ENCODE measurements around the gene LMF2. TPM values are rescaled to one million over a fixed set of nuclear protein-coding genes. Genes with fewer than 3 reads are reported as not detected.

LMF2 gene
- total RNA-seq, 1 donor from 2014 or later, result 93.2 TPM

DNA sequence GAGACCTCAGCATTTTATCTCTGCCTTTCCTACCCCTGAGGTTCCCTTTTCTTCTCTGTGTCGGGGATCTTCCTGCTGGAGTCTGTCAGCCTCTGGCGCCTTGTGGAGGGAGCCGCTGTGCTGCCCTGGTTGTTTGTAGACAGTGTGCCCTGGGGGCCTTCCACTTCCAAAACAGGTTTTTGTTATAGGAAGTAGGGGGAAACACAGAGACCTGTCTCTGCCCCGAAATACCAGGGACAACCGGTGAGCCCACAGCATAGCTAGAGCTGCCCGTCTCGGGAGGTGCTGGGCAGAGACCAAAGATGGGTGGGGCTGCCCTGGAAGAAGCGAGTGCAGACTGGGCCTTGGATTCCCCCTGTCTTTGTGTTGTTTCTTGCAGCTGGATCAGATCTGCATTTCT lies 8.6 kb upstream of the LMF2 start:
- Mint-ChIP-seq H3K4me3 (ENCODE audit: unreplicated experiment) (no peak overlapping the region), H3K9me3 (ENCODE audit: unreplicated experiment) (no peaks in the 10 kb centered on the region), H3K27ac (ENCODE audit: unreplicated experiment) (no peak overlapping the region), H3K27me3 (ENCODE audit: low read depth, unreplicated experiment) (no peaks in the 10 kb centered on the region), H3K36me3 (ENCODE audit: low read depth, unreplicated experiment) (peaks cover 9% of the 10 kb centered on the region), H3K4me1 (ENCODE audit: low read depth, unreplicated experiment) (no peaks in the 10 kb centered on the region)
- peaks cover 49% of the 10 kb centered on the region for H3K79me2 ChIP-seq (ENCODE audit: insufficient read depth, low read length)
- H4K20me1 ChIP-seq (ENCODE audit: insufficient read depth, low read length), result peaks cover 30% of the 10 kb centered on the region
- H2AFZ ChIP-seq (ENCODE audit: low read depth, low read length), result no peak overlapping the region
- H3K9ac ChIP-seq (ENCODE audit: low read length), result no peak overlapping the region
- no peaks in the 10 kb centered on the region for H3K4me1 ChIP-seq (ENCODE audit: insufficient read depth, low read length)
- no peak for DNase-seq (ENCODE audit: low read depth)
- H3K9me3 ChIP-seq (ENCODE audit: insufficient read depth, low read depth, low read length), result no peaks in the 10 kb centered on the region
- no peak for FAIRE-seq
- TF ChIP-seq EZH2 (IDR thresholded peaks at IDR 0.05; ENCODE audit: insufficient read depth, low read length), result no peak
- TF ChIP-seq, protein P1, sequence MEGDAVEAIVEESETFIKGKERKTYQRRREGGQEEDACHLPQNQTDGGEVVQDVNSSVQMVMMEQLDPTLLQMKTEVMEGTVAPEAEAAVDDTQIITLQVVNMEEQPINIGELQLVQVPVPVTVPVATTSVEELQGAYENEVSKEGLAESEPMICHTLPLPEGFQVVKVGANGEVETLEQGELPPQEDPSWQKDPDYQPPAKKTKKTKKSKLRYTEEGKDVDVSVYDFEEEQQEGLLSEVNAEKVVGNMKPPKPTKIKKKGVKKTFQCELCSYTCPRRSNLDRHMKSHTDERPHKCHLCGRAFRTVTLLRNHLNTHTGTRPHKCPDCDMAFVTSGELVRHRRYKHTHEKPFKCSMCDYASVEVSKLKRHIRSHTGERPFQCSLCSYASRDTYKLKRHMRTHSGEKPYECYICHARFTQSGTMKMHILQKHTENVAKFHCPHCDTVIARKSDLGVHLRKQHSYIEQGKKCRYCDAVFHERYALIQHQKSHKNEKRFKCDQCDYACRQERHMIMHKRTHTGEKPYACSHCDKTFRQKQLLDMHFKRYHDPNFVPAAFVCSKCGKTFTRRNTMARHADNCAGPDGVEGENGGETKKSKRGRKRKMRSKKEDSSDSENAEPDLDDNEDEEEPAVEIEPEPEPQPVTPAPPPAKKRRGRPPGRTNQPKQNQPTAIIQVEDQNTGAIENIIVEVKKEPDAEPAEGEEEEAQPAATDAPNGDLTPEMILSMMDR (IDR thresholded peaks at IDR 0.05; ENCODE audit: insufficient read depth, low read depth, low read length), result no peak
- no peaks in the 10 kb centered on the region for H3K27me3 ChIP-seq (ENCODE audit: insufficient read depth, low read length)
- H3K4me2 ChIP-seq (ENCODE audit: low read length), result no peak overlapping the region
- H3K4me3 ChIP-seq (ENCODE audit: insufficient read depth, low read depth, low read length), result no peak overlapping the region
- H3K27ac ChIP-seq (ENCODE audit: low read depth, low read length), result no peak overlapping the region
- H3K36me3 ChIP-seq (ENCODE audit: insufficient read depth, low read length), result no peaks in the 10 kb centered on the region

DNA sequence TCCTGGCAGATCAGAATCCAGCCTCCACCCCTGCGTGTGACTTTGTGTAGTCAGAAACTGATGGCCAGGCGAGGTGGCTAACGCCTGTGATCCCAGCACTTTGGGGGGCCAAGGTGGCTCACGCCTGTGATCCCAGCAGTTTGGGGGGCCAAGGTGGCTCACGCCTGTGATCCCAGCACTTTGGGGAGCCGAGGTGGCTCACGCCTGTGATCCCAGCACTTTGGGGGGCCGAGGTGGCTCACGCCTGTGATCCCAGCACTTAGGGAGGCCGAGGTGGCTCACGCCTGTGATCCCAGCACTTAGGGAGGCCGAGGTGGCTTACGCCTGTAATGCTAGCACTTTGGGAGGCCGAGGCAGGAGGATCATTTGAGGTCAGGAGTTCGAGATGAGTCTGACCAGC lies 5.7 kb upstream of the LMF2 start:
- no peak for TF ChIP-seq EZH2 (IDR thresholded peaks at IDR 0.05; ENCODE audit: insufficient read depth, low read length)
- TF ChIP-seq, protein P1 (IDR thresholded peaks at IDR 0.05; ENCODE audit: insufficient read depth, low read depth, low read length), result no peak
- peaks cover 73% of the 10 kb centered on the region for H3K79me2 ChIP-seq (ENCODE audit: insufficient read depth, low read length)

DNA sequence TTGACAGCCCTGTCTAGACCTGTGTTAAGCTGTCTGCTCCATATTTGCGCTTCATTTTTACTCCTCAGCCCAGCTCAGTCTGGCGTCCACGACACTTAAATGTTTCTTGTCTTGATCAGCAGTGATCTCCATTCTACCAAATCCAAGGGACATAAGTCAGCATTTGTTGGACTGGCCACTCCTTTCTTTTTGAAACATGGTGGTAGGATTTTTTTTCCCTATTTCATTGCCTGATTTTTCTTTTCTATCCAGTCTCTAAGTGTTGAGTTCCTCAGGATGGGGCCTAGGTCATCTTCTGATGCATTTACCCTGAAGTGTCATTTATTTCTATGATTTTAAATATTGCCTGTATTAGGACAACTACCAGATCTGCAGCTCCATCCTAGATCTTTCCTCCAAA lies 1.4 kb upstream of the LMF2 start:
- H2AFZ ChIP-seq (ENCODE audit: low read depth, low read length), result peak overlapping the region; percentile 52
- H3K27ac ChIP-seq (ENCODE audit: low read depth, low read length), result peak overlapping the region; percentile 85
- Mint-ChIP-seq H3K27ac (ENCODE audit: unreplicated experiment) (peak overlapping the region; percentile 37), H3K4me1 (ENCODE audit: low read depth, unreplicated experiment) (peaks cover 2% of the 10 kb centered on the region), H3K36me3 (ENCODE audit: low read depth, unreplicated experiment) (no peaks in the 10 kb centered on the region), H3K9me3 (ENCODE audit: unreplicated experiment) (no peaks in the 10 kb centered on the region), H3K27me3 (ENCODE audit: low read depth, unreplicated experiment) (no peaks in the 10 kb centered on the region), H3K4me3 (ENCODE audit: unreplicated experiment) (peak overlapping the region; percentile 87)
- peak overlapping the region; percentile 83 for H3K9ac ChIP-seq (ENCODE audit: low read length)
- no peaks in the 10 kb centered on the region for H3K36me3 ChIP-seq (ENCODE audit: insufficient read depth, low read length)
- peak overlapping the region; percentile 86 for H3K4me2 ChIP-seq (ENCODE audit: low read length)
- H3K9me3 ChIP-seq (ENCODE audit: insufficient read depth, low read depth, low read length), result no peaks in the 10 kb centered on the region
- peaks cover 31% of the 10 kb centered on the region for H4K20me1 ChIP-seq (ENCODE audit: insufficient read depth, low read length)
- TF ChIP-seq EZH2 (IDR thresholded peaks at IDR 0.05; ENCODE audit: insufficient read depth, low read length), result no peak
- TF ChIP-seq, protein P1 (IDR thresholded peaks at IDR 0.05; ENCODE audit: insufficient read depth, low read depth, low read length), result no peak
- peaks cover 72% of the 10 kb centered on the region for H3K79me2 ChIP-seq (ENCODE audit: insufficient read depth, low read length)
- FAIRE-seq, result no peak
- H3K27me3 ChIP-seq (ENCODE audit: insufficient read depth, low read length), result no peaks in the 10 kb centered on the region
- no peak for DNase-seq (ENCODE audit: low read depth)
- peak overlapping the region; percentile 78 for H3K4me3 ChIP-seq (ENCODE audit: insufficient read depth, low read depth, low read length)
- H3K4me1 ChIP-seq (ENCODE audit: insufficient read depth, low read length), result peaks cover 14% of the 10 kb centered on the region

More for the DNA sequence above, 5.7 kb upstream of the LMF2 start:
- no peak overlapping the region for H3K4me2 ChIP-seq (ENCODE audit: low read length)
- H3K4me1 ChIP-seq (ENCODE audit: insufficient read depth, low read length), result peaks cover 10% of the 10 kb centered on the region
- H3K9me3 Mint-ChIP-seq (ENCODE audit: unreplicated experiment), result no peaks in the 10 kb centered on the region
- peaks cover 2% of the 10 kb centered on the region for H3K4me1 Mint-ChIP-seq (ENCODE audit: low read depth, unreplicated experiment)
- H3K27me3 ChIP-seq (ENCODE audit: insufficient read depth, low read length), result no peaks in the 10 kb centered on the region
- no peak overlapping the region for H3K27ac Mint-ChIP-seq (ENCODE audit: unreplicated experiment)
- H4K20me1 ChIP-seq (ENCODE audit: insufficient read depth, low read length), result peaks cover 30% of the 10 kb centered on the region
- H3K27me3 Mint-ChIP-seq (ENCODE audit: low read depth, unreplicated experiment), result no peaks in the 10 kb centered on the region
- H3K36me3 ChIP-seq (ENCODE audit: insufficient read depth, low read length), result no peaks in the 10 kb centered on the region
- H3K9ac ChIP-seq (ENCODE audit: low read length), result no peak overlapping the region
- FAIRE-seq (no peak), DNase-seq (ENCODE audit: low read depth) (no peak)
- peaks cover 9% of the 10 kb centered on the region for H3K36me3 Mint-ChIP-seq (ENCODE audit: low read depth, unreplicated experiment)
- H3K9me3 ChIP-seq (ENCODE audit: insufficient read depth, low read depth, low read length), result no peaks in the 10 kb centered on the region
- no peak overlapping the region for H3K27ac ChIP-seq (ENCODE audit: low read depth, low read length)
- H3K4me3 Mint-ChIP-seq (ENCODE audit: unreplicated experiment), result no peak overlapping the region
- H2AFZ ChIP-seq (ENCODE audit: low read depth, low read length), result no peak overlapping the region
- no peak overlapping the region for H3K4me3 ChIP-seq (ENCODE audit: insufficient read depth, low read depth, low read length)
